HepG2 (cell line): ENCODE measurements around the gene RASSF7. TPM values are rescaled to one million over a fixed set of nuclear protein-coding genes. Genes with fewer than 3 reads are reported as not detected.

ENCODE experiments used
- ATAC-seq: fragments of 200-7000 bp; cut with Tn5 transposase; 3 replicates; pipeline ENCODE4 v1.9.1; 2020; ENCODE audit warnings: mild to moderate bottlenecking, moderate library complexity
- BruUV-seq: library from RNA; stranded (reverse); fragments of 400-500 nt; replicated peaks from 2 replicates; lab custom pipeline; 2021; lab: Mats Ljungman, UMichigan
- CTCF ChIA-PET: fragments of 300-600 bp; formaldehyde crosslinking; extraction: SDS; loops from one replicate; lab custom pipeline; 2021; ENCODE audit warnings: low total read pairs, inconsistent platforms, low intra/inter-chr PET ratio; lab: Yijun Ruan, JAX
- POLR2A ChIA-PET: fragments of 350-600 bp; sonication (Branson Sonifier 250); formaldehyde crosslinking; loops from one replicate; lab custom pipeline; 2020; ENCODE audit warnings: antibody characterized with exemption, inconsistent platforms; lab: Yijun Ruan, JAX
- DNase-seq: peaks from one replicate; pipeline ENCODE4 v3.0.0-alpha.2; 2015; ENCODE audit warnings: low spot score
- FAIRE-seq: peaks from 3 replicates; lab custom pipeline; 2011; peaks lifted over from hg19 to GRCh38; lab: Jason Lieb, UNC
- H2AFZ ChIP-seq: one replicate; pipeline ENCODE4 v1.6.1; 2011; ENCODE audit warnings: low read length, inconsistent platforms
- H3K27ac ChIP-seq: fragments of 300-600 bp; 3 replicates; pipeline ENCODE4 v1.8.0; 2011; ENCODE audit warnings: mixed run types, mild to moderate bottlenecking, mixed read lengths, low read length, inconsistent platforms; ENCODE audit not compliant: insufficient read depth; ENCODE audit errors: extremely low read length
- H3K27me3 ChIP-seq, 2 experiments: fragments of 200-600 bp in 1 of 2; 2 replicates in 1 of 2; 3 replicates in 1 of 2; pipeline versions ENCODE4 v1.6.0 to v1.8.0; 2011; ENCODE audit warnings: low read length in 2 of 2, mild to moderate bottlenecking in 2 of 2, moderate library complexity in 2 of 2, inconsistent platforms in 1 of 2; ENCODE audit not compliant: insufficient read depth in 2 of 2, control insufficient read depth in 1 of 2
- H3K36me3 ChIP-seq, 2 experiments: fragments of 200-600 bp in 1 of 2; replicated peaks in 1 of 2; 2 replicates in 1 of 2; 3 replicates in 1 of 2; pipeline versions ENCODE4 v1.5.1 to v1.8.0; 2011; ENCODE audit warnings: low read length in 2 of 2, inconsistent platforms in 1 of 2; ENCODE audit not compliant: insufficient read depth in 2 of 2, control insufficient read depth in 1 of 2
- H3K4me1 ChIP-seq: 2 replicates; pipeline ENCODE4 v1.5.1; 2012; ENCODE audit warnings: low read length, inconsistent platforms; ENCODE audit not compliant: insufficient read depth
- H3K4me2 ChIP-seq: 2 replicates; pipeline ENCODE4 v1.6.0; 2011; ENCODE audit warnings: low read depth, low read length, inconsistent platforms
- H3K4me3 ChIP-seq, 3 experiments: fragments of 200-600 bp in 1 of 3; sonication (generic), shearing (Covaris generic) in 1 of 3; replicated peaks in 1 of 3; 2 replicates each; pipeline ENCODE4 v1.5.1; 2011 to 2016; ENCODE audit warnings: low read length in 3 of 3, inconsistent platforms in 2 of 3, low read depth in 2 of 3, mild to moderate bottlenecking in 2 of 3, control low read depth in 1 of 3, mixed read lengths in 1 of 3; ENCODE audit not compliant: insufficient read depth in 1 of 3
- H3K79me2 ChIP-seq: one replicate; pipeline ENCODE4 v1.6.1; 2011; ENCODE audit warnings: low read length, inconsistent platforms; ENCODE audit not compliant: insufficient read depth
- H3K9ac ChIP-seq: 2 replicates; pipeline ENCODE4 v1.6.0; 2011; ENCODE audit warnings: mild to moderate bottlenecking, low read depth, low read length, inconsistent platforms; ENCODE audit not compliant: insufficient read depth
- H3K9me3 ChIP-seq: 2 replicates; pipeline ENCODE4 v1.5.1; 2012; ENCODE audit warnings: mild to moderate bottlenecking, low read length
- H4K20me1 ChIP-seq: 2 replicates; pipeline ENCODE4 v1.6.0; 2011; ENCODE audit warnings: inconsistent platforms, mild to moderate bottlenecking, low read length, moderate library complexity; ENCODE audit not compliant: insufficient read depth
- BCL6 ChIP-seq: IDR thresholded peaks from 2 replicates; pipeline ENCODE4 v1.6.1; 2016; ENCODE audit warnings: missing genetic modification reagents, missing compliant biosample characterization
- BHLHE40 ChIP-seq: IDR thresholded peaks from 2 replicates; pipeline ENCODE4 v1.6.1; 2011; ENCODE audit warnings: low read length, improper control_type of control experiment
- DNMT3B ChIP-seq: conservative IDR thresholded peaks from 2 replicates; pipeline ENCODE4 v1.6.1; 2016; ENCODE audit warnings: missing biosample characterization, control low read depth
- DR1 ChIP-seq: sonication (generic); formaldehyde crosslinking; IDR thresholded peaks from 2 replicates; pipeline ENCODE4 v1.8.0; 2021; ENCODE audit warnings: mild to moderate bottlenecking, missing genetic modification reagents, inconsistent platforms
- ELF4 ChIP-seq: sonication (generic); formaldehyde crosslinking; IDR thresholded peaks from 2 replicates; pipeline ENCODE4 v1.5.0; 2020; ENCODE audit warnings: missing genetic modification reagents, mild to moderate bottlenecking, moderate library complexity, borderline replicate concordance
- FOXA1 ChIP-seq, 2 experiments: fragments of 450-650 bp in 1 of 2; sonication (generic) in 1 of 2; formaldehyde crosslinking in 1 of 2; IDR thresholded peaks; 2 replicates each; pipeline versions ENCODE4 v1.4.0 to v1.6.1; 2016 to 2020; ENCODE audit warnings: missing genetic modification reagents in 1 of 2
- GABPB1 ChIP-seq: IDR thresholded peaks from 2 replicates; pipeline ENCODE4 v1.6.1; 2016; ENCODE audit warnings: mild to moderate bottlenecking, missing genetic modification reagents, moderate library complexity, missing compliant biosample characterization
- GPN1 ChIP-seq: sonication (generic); formaldehyde crosslinking; IDR thresholded peaks from 2 replicates; pipeline ENCODE4 v1.5.1; 2020; ENCODE audit warnings: missing genetic modification reagents, borderline replicate concordance
- HNRNPK ChIP-seq: fragments of 200-400 bp; formaldehyde crosslinking; IDR thresholded peaks from 2 replicates; pipeline ENCODE4 v1.6.1; 2018; ENCODE audit warnings: low read length, low read depth, moderate library complexity, mild to moderate bottlenecking; ENCODE audit not compliant: poor library complexity, severe bottlenecking
- NKX3-1 ChIP-seq: sonication (generic); formaldehyde crosslinking; IDR thresholded peaks from 2 replicates; pipeline ENCODE4 v1.5.0; 2020; ENCODE audit warnings: missing genetic modification reagents
- NPAS2 ChIP-seq: sonication (generic); formaldehyde crosslinking; IDR thresholded peaks from 2 replicates; pipeline ENCODE4 v1.8.0; 2022; ENCODE audit warnings: mild to moderate bottlenecking, missing genetic modification reagents, borderline replicate concordance
- NRL ChIP-seq: sonication (generic); formaldehyde crosslinking; IDR thresholded peaks from 2 replicates; pipeline ENCODE4 v1.5.0; 2020; ENCODE audit warnings: missing genetic modification reagents, mild to moderate bottlenecking, moderate library complexity, borderline replicate concordance
- TEAD2 ChIP-seq: sonication (generic); formaldehyde crosslinking; IDR thresholded peaks from 2 replicates; pipeline ENCODE4 v1.9.0; 2021; ENCODE audit warnings: missing genetic modification reagents
- ZKSCAN8 ChIP-seq: IDR thresholded peaks from 2 replicates; pipeline ENCODE4 v1.6.1; 2016; ENCODE audit warnings: borderline replicate concordance, missing genetic modification reagents, missing compliant biosample characterization
- ZNF530 ChIP-seq: sonication (generic); formaldehyde crosslinking; IDR thresholded peaks from 2 replicates; pipeline ENCODE4 v1.5.0; 2020; ENCODE audit warnings: low read depth, mild to moderate bottlenecking, missing genetic modification reagents
- ZNF607 ChIP-seq: sonication (generic); formaldehyde crosslinking; IDR thresholded peaks from 2 replicates; pipeline ENCODE4 v1.5.1; 2020; ENCODE audit warnings: missing genetic modification reagents, mild to moderate bottlenecking, borderline replicate concordance
- ZNF713 ChIP-seq: sonication (generic); formaldehyde crosslinking; IDR thresholded peaks from 2 replicates; pipeline ENCODE4 v1.4.0; 2020; ENCODE audit warnings: mild to moderate bottlenecking, missing genetic modification reagents
- WGBS: methylation state at CpG from one replicate; pipeline ENCODE4 v1.1.6; 2017; ENCODE audit warnings: low lambda C conversion rate; 5-methylcytosine and 5-hydroxymethylcytosine counted together
- in situ Hi-C: cut with HindIII; loops from 2 replicates; pipeline ENCODE4 v1.10.0; 2017; ENCODE audit warnings: low pct_unique_long_range_greater_than_20kb; ENCODE audit not compliant: extremely low pct_ligation_motif_present
- intact Hi-C: fragments of 100-400 bp; cut with micrococcal nuclease; formaldehyde crosslinking; loops from one replicate; pipeline ENCODE4 v1.10.0; 2022; ENCODE audit not compliant: unreplicated experiment
- polyA plus RNA-seq, 8 experiments: library from polyadenylated mRNA; depleted of rRNA in 3 of 8; stranded (reverse) in 7 of 8; unstranded in 1 of 8; fragments of >200 nt; fragmentation: Illumina TruSeq in 4 of 8; extraction: Trizol in 4 of 8; gene quantifications; 2 replicates each; pipeline versions ENCODE4 v1.2.1 to v1.2.3, GENCODE V29; 2011 to 2016; ENCODE audit warnings: low read depth in 4 of 8, missing spikeins in 1 of 8, mixed read lengths in 1 of 8; ENCODE audit not compliant: insufficient read depth in 1 of 8
- total RNA-seq, 5 experiments: library from RNA; depleted of rRNA; stranded (reverse); fragments of >200 nt; fragmentation: Illumina TruSeq; extraction: Trizol; gene quantifications; 2 replicates each; pipeline ENCODE4 v1.2.3, GENCODE V29; 2016; ENCODE audit warnings: low read depth in 1 of 5
- TF ChIP-seq, protein P1 (sequence below): sonication (generic); formaldehyde crosslinking; IDR thresholded peaks from 2 replicates; pipeline ENCODE4 v1.8.0; 2022; ENCODE audit warnings: mild to moderate bottlenecking, missing genetic modification reagents
- TF ChIP-seq, protein P2 (sequence below): sonication (generic); formaldehyde crosslinking; conservative IDR thresholded peaks from 2 replicates; pipeline ENCODE4 v1.4.0; 2020; ENCODE audit warnings: missing genetic modification reagents

RASSF7 gene
- total and polyA plus RNA-seq, 2 of the 13 experiments (the other 11 are each of a cell fraction or from before 2014, with no cell fraction given): 20.2 to 28.6 TPM

DNA sequence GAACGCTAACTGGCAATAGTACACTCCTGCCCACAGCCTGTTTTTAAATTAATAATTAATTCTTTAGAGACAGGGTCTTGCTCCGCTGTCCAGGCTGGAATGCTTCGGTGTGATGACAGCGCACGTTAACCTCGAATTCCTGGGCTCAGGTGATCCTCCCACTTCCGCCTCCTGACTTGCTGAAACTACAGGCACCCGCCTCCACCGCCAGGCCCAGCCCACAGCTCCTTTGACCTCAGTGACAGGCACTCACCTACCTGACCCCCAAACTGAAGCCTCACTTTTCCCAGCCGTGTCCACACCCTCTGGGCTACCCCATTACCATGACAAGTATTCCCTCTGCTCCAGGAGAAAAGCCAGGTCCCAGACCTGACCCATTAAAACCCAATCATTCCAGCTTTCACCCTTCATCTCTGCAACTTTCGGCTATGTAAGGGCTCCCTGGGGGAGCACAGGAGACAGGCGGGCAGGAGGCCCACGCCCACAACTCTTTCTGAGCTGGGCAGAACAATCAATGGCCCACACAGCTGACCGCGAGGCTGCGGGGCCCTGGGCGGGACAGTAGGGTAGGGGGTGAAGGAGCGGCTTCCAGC, 962 bp upstream of the RASSF7 start (continued):
- no peak for TF ChIP-seq BCL6 (CRISPR knock-in tag)
- TF ChIP-seq ZKSCAN8 (CRISPR knock-in tag): no peak
- TF ChIP-seq BHLHE40: no peak
- no peak for TF ChIP-seq ZNF607
- 0 out of 2 replicates have a peak, but pooled peaks have one; percentile 0 for TF ChIP-seq DNMT3B
- no peak for TF ChIP-seq GPN1 (CRISPR knock-in tag)
- no peak for TF ChIP-seq DR1 (CRISPR knock-in tag)
- no peak for TF ChIP-seq HNRNPK

DNA sequence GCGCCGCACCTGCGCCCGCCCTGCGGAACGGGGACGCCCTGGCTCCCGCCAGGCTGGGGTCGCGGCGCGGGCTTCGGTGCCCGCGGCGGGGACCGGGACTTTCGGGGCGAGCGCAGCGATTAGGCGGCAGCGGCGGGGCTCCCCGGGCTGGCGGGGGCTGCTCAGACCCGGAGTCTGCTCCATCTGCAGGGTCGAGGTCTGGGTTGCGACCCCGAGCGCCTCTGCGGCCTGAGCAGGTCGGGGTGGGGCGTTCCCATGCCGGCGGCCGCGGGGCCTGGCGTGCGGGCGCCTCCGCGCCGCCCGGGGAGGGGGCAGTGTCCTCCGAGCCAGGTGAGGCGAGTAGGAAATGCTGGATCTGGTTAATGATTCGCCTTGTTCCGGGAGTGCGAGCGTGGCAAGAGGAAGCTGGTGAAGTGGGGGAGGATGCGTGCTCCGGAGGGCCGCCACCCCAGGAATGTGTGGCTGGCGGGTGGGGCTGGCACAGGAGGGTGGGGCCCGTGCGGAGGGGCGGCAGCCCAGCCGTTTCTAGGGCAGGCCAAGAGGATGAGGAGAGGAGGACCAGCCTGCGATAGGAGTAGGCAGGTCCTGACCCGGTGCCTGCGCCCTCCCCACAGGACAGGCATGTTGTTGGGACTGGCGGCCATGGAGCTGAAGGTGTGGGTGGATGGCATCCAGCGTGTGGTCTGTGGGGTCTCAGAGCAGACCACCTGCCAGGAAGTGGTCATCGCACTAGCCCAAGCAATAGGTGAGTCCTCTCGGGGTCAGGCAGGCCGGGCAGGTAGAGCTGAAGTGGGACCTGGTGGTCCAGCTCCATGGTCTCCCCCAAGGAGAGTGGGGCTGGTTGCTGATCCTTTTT, 606 bp downstream of the RASSF7 start:
- Histone ChIP-seq H3K4me2 (peak overlapping the region; percentile 90), H3K27me3 (no peaks in the 10 kb centered on the region), H3K4me3 (peak overlapping the region; percentile 80 to 95 (median 92)), H2AFZ (no peak overlapping the region), H3K27ac (peak overlapping the region; percentile 87), H4K20me1 (peaks cover 12% of the 10 kb centered on the region; the same call in 1 of the 2 replicates), H3K9me3 (no peaks in the 10 kb centered on the region), H3K36me3 (peaks cover 0 to 2% of the 10 kb centered on the region in 2 experiments; a peak in 3 of 5 replicates), H3K4me1 (peaks cover 80% of the 10 kb centered on the region), H3K79me2 (peaks cover 11% of the 10 kb centered on the region), H3K9ac (peak overlapping the region; percentile 83)
- 0% methylated on average over 5 of the region's 67 CpGs for WGBS
- peak; percentile 87 for DNase-seq
- ChIA-PET POLR2A (interaction anchor here (0.6 to 1.5 kb wide), 10 partner anchors 8 to 167 kb away, joined by 3 to 32 read pairs (median 4); partner anchors contain the start of genes HRAS and PHRF1), CTCF (no interaction called here)
- no TSS peak for BruUV-seq
- intact Hi-C loops (loop anchor here (1.0 kb wide), 1 partner anchor 27 kb away; no protein-coding TSS in a partner anchor), in situ Hi-C loops (no loop called here)
- ATAC-seq: peak; percentile 38
- FAIRE-seq: peak; percentile 50
- TF ChIP-seq ELF4 (CRISPR knock-in tag): no peak
- TF ChIP-seq TEAD2 (CRISPR knock-in tag): no peak
- no peak for TF ChIP-seq ZNF530 (CRISPR knock-in tag)
- TF ChIP-seq, protein P1, sequence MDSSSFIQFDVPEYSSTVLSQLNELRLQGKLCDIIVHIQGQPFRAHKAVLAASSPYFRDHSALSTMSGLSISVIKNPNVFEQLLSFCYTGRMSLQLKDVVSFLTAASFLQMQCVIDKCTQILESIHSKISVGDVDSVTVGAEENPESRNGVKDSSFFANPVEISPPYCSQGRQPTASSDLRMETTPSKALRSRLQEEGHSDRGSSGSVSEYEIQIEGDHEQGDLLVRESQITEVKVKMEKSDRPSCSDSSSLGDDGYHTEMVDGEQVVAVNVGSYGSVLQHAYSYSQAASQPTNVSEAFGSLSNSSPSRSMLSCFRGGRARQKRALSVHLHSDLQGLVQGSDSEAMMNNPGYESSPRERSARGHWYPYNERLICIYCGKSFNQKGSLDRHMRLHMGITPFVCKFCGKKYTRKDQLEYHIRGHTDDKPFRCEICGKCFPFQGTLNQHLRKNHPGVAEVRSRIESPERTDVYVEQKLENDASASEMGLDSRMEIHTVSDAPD (CRISPR knock-in tag): no peak
- TF ChIP-seq FOXA1 (IDR thresholded peaks at IDR 0.05): no peak
- no peak for TF ChIP-seq FOXA1 (CRISPR knock-in tag; IDR thresholded peaks at IDR 0.05)
- TF ChIP-seq NRL (CRISPR knock-in tag): no peak; the same call in 1 of the 2 replicates
- no peak for TF ChIP-seq ZNF713 (CRISPR knock-in tag)
- TF ChIP-seq GABPB1: peak; percentile 72
- TF ChIP-seq NPAS2 (CRISPR knock-in tag): no peak
- TF ChIP-seq, protein P2, sequence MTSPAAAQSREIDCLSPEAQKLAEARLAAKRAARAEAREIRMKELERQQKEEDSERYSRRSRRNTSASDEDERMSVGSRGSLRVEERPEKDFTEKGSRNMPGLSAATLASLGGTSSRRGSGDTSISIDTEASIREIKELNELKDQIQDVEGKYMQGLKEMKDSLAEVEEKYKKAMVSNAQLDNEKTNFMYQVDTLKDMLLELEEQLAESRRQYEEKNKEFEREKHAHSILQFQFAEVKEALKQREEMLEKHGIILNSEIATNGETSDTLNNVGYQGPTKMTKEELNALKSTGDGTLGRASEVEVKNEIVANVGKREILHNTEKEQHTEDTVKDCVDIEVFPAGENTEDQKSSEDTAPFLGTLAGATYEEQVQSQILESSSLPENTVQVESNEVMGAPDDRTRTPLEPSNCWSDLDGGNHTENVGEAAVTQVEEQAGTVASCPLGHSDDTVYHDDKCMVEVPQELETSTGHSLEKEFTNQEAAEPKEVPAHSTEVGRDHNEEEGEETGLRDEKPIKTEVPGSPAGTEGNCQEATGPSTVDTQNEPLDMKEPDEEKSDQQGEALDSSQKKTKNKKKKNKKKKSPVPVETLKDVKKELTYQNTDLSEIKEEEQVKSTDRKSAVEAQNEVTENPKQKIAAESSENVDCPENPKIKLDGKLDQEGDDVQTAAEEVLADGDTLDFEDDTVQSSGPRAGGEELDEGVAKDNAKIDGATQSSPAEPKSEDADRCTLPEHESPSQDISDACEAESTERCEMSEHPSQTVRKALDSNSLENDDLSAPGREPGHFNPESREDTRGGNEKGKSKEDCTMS (CRISPR knock-in tag): no peak
- TF ChIP-seq NKX3-1 (CRISPR knock-in tag): no peak
